HL-60 (cell line): Measurements from ENCODE around the gene MAN2A2.

Experiments used
- GABPA ChIP-seq: IDR thresholded peaks from 2 replicates; pipeline ENCODE4 v1.6.1; 2012; ENCODE audit warnings: low read depth
- POLR2AphosphoS5 ChIP-seq: IDR thresholded peaks from 2 replicates; pipeline ENCODE4 v1.6.1; 2012; ENCODE audit warnings: low read depth
- SPI1 ChIP-seq: IDR thresholded peaks from 2 replicates; pipeline ENCODE4 v1.6.1; 2012; ENCODE audit warnings: low read depth, mild to moderate bottlenecking, borderline replicate concordance
- TF ChIP-seq, protein P1 (sequence below): IDR thresholded peaks from one replicate; pipeline ENCODE4 v1.5.1; 2011; ENCODE audit warnings: low read length, control low read depth, inconsistent platforms; ENCODE audit not compliant: insufficient read depth
- TF ChIP-seq, protein P2 (sequence below): IDR thresholded peaks from 2 replicates; pipeline ENCODE4 v1.6.1; 2012; ENCODE audit warnings: low read depth; ENCODE audit not compliant: insufficient replicate concordance

DNA sequence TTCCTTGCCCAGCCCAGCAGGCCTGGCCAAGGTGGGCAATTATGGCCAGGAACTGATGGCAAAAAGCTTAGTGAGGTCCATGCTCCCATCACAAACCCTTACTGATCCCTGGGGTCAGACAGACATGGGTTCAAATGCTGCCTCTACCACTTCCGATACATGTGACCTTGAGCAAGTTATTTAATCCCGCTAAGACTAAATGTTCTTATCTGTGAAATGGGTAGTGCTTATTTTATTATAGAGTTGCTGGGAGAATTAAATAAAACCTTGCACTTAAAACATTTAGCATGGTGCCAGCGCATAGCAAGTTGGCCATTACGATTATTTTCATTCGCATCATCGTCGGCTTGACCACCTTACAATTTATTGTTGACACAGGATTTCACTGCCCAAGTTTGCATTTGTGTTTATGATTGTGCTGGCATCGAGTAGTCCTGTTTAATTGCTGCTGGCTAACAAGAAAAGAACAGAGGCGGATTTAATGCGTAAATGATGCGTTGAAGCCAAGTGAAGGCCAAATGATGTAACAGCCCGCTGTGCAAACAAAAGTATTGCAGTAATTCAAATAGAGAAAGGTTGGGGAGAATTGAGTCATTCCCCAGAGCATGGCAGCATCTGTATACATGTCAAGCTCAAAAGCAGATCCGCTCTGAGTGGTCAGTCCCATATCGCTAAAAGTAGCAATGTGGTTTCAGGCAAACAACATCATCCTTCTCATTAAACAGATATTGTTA is 42.0 kb upstream of the MAN2A2 start:
- TF ChIP-seq, protein P1, sequence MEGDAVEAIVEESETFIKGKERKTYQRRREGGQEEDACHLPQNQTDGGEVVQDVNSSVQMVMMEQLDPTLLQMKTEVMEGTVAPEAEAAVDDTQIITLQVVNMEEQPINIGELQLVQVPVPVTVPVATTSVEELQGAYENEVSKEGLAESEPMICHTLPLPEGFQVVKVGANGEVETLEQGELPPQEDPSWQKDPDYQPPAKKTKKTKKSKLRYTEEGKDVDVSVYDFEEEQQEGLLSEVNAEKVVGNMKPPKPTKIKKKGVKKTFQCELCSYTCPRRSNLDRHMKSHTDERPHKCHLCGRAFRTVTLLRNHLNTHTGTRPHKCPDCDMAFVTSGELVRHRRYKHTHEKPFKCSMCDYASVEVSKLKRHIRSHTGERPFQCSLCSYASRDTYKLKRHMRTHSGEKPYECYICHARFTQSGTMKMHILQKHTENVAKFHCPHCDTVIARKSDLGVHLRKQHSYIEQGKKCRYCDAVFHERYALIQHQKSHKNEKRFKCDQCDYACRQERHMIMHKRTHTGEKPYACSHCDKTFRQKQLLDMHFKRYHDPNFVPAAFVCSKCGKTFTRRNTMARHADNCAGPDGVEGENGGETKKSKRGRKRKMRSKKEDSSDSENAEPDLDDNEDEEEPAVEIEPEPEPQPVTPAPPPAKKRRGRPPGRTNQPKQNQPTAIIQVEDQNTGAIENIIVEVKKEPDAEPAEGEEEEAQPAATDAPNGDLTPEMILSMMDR = no peak
- TF ChIP-seq, protein P2, sequence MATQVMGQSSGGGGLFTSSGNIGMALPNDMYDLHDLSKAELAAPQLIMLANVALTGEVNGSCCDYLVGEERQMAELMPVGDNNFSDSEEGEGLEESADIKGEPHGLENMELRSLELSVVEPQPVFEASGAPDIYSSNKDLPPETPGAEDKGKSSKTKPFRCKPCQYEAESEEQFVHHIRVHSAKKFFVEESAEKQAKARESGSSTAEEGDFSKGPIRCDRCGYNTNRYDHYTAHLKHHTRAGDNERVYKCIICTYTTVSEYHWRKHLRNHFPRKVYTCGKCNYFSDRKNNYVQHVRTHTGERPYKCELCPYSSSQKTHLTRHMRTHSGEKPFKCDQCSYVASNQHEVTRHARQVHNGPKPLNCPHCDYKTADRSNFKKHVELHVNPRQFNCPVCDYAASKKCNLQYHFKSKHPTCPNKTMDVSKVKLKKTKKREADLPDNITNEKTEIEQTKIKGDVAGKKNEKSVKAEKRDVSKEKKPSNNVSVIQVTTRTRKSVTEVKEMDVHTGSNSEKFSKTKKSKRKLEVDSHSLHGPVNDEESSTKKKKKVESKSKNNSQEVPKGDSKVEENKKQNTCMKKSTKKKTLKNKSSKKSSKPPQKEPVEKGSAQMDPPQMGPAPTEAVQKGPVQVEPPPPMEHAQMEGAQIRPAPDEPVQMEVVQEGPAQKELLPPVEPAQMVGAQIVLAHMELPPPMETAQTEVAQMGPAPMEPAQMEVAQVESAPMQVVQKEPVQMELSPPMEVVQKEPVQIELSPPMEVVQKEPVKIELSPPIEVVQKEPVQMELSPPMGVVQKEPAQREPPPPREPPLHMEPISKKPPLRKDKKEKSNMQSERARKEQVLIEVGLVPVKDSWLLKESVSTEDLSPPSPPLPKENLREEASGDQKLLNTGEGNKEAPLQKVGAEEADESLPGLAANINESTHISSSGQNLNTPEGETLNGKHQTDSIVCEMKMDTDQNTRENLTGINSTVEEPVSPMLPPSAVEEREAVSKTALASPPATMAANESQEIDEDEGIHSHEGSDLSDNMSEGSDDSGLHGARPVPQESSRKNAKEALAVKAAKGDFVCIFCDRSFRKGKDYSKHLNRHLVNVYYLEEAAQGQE = no peak
- no peak for TF ChIP-seq POLR2AphosphoS5
- no peak for TF ChIP-seq GABPA
- no peak for TF ChIP-seq SPI1
